CD4-positive, alpha-beta T cell treated with Interleukin-4 for 1 hour (primary cell): ENCODE results near the gene SLC30A3.
A peak's percentile ranks its signal among the peaks of the same experiment; 100 is the strongest.
"Not testable (repeated sequence)": the region's sequence is repeated elsewhere in the genome, so short reads cannot be mapped to it uniquely, and the experiment has no call there.

Source experiments
- DNase-seq, 2 donors: peaks; one replicate each; pipeline ENCODE4 v3.0.0-alpha.2; 2020 to 2022

The SLC30A3 gene

DNA sequence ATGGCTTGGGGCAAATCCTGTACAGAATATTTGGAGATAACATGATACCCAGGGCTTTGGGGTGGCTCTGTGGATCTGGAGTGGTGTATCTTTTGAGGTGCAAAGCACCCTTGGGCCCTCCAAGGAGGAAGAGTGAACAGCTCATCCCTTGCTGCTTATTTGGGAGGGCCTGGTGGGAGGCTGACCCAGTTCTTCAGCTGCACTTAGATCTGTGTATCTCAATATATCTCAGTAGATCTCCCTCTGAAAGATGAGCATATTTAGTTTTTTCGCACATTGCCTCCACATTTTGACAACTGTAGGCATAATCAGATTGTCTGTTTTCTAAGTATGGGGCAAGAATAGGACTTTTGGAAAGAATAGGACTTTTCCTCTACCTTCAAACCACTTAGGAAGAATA lies 22.1 kb upstream of the SLC30A3 start:
- no peak for DNase-seq

DNA sequence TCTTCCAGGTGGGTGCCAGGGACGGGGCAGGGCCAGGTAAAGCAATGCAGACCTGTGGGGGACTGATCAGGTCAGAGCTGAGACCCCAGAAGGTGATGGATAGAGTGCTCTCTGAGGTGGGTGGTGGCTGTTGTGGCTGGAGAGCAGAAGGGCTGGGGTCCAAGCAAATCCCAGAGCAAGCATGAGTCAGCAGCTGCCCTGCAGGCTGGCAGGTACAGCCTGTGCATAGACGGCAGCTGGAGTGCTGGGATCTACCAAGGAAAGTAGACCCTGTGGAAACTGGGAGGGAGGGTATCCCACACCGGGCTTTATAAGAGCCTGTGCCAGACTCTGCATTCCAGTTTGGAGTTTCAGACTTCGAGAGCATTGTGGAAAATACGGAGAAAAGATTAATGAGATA lies 20.0 kb upstream of the SLC30A3 start:
- DNase-seq, result no peak

DNA sequence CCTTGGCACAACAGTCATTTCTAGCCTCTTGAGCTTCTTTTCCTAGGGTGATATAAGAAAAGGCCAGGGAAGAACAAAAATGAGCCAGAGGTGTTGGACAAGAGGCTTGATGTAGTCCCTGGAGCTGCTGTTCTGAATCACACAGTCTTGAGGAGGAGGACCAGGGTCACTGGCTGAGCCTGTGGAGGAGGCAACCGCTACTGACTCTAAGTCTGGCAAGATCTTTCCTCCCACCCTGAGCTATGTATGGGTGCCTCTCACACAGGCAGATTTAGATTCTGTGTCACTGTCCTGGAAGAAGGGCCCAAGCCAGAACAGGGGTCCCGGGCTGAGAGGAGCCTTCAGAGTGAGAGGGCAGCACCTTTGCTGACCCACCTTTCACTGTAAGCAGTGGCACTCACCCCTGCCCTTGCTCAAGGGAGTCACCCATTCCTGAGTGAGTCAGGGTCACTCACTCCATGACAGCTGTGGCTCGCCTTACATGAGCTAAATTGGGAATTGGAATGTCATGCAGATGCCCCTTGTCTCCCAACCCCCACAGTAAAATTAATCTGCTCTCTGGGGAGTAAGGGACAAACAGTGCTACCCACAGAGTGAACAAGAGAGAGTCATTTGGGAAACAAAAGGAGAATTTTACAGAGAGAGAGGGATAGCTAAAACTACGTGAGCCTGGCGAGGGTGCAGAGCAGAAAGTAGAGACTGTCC lies 19.2 kb upstream of the SLC30A3 start, which contains the start of gene TRIM54:
TRIM54 (plus strand) TSS at position 575 of the 705 bp plus-strand sequence. CDS start 303 bp downstream, outside the sequence.
- no peak for DNase-seq

DNA sequence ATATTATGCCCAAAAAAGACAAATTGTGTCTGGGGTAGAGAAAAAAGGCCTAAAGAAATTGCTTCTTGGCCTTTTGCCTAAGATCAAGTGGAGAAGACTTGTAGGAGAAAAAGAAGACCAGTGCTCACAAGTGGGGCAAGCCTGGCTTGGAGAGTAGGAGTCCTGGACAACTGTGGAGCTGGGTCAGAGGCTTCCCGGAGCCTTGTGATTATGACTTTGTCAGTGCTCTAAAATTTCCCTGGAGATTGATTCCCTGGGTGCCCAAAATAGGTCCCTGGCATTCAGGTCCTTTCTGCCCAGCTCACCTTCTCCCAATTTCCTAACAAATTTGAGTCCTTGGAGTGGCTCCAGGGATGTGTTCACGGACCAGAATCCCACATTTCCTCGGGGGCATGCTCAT lies 18.6 kb upstream of the SLC30A3 start:
- DNase-seq, result no peak

DNA sequence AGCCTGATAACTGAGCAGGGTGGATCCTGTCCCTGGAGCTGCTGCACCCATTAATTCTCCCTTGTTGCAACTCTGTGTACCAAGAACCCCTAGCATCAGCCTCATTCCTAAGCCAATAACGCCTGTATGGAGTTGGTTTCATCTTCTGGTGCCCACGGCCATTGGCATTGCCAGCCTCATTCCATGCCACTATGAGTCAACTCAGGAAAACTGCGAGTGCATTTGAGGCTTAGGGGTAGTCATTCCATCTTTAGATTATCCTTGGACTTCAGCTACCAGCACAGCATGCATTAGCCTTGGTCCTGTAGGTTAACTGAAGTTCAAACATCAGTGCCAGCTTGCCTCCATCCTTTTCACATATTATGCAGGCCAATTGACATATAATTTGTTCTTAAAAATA lies 18.0 kb upstream of the SLC30A3 start:
- DNase-seq, result no peak

DNA sequence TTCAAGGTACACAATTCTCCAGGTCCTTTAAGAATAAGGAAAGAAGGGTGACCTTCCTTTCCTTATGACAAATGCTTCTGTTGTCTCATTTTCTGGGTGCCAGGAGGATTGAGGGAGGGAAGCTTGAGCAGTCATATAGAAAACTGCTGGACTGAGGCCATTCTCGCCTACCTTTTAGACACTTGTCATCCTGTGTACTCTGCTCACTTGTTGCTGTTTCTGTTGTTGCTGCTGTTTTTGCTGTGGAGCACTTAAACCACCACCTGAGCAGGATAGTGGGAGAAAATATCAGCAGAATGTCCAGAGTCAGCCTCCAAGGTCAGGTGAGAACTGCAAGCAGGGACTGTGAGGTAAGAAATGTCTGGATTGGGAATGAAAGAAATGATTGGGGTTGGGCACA lies 15.2 kb upstream of the SLC30A3 start:
- no peak for DNase-seq

DNA sequence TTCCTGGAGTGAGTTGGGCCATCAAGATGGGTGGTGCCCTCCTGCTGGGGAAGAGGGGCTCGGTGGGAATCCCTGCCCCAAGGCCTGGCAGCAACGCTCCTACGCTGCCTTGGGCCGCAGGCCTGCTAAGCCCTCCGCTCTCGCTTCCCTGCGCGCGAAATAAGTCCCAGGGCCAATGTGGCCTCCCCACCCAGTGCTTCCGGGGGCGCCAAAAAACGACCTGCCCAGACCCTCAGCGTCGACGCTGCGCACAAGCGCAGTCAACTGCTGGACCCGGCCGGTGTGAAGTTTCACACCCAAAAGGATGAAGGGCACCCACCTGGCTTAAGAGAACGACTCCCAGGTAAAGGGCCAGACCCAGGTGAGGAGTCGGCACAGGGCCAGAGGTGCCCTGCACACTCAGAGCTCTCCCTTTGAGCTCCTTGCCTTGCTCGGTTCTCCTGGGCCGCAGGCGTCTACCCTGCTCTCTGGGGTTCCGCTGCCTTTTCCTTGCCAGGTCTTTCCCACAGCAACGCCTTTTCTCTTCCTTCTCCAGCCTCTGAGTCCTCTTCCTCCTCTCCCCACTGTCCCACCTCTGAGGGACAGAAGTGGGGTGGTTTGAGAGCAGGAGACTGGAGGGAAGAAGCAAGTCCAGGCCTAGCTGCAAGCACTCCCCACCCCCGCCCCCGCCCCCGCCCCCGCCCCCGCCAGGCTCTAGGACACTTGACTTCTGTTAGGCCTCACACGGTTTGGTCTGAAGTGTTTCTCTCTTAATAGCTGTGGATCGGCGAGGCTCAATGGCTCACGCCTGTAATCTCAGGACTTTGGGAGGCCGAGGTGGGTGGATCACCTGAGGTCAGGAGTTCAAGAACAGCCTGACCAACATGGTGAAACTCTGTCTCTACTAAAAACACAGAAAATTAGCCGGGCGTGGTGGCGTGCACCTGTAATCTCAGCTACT lies 12.6 kb upstream of the SLC30A3 start, which contains the start of gene DNAJC5G:
DNAJC5G (plus strand) TSS at position 223 of the 940 bp plus-strand sequence. CDS start 1,296 bp downstream, outside the sequence.
- no peak for DNase-seq

DNA sequence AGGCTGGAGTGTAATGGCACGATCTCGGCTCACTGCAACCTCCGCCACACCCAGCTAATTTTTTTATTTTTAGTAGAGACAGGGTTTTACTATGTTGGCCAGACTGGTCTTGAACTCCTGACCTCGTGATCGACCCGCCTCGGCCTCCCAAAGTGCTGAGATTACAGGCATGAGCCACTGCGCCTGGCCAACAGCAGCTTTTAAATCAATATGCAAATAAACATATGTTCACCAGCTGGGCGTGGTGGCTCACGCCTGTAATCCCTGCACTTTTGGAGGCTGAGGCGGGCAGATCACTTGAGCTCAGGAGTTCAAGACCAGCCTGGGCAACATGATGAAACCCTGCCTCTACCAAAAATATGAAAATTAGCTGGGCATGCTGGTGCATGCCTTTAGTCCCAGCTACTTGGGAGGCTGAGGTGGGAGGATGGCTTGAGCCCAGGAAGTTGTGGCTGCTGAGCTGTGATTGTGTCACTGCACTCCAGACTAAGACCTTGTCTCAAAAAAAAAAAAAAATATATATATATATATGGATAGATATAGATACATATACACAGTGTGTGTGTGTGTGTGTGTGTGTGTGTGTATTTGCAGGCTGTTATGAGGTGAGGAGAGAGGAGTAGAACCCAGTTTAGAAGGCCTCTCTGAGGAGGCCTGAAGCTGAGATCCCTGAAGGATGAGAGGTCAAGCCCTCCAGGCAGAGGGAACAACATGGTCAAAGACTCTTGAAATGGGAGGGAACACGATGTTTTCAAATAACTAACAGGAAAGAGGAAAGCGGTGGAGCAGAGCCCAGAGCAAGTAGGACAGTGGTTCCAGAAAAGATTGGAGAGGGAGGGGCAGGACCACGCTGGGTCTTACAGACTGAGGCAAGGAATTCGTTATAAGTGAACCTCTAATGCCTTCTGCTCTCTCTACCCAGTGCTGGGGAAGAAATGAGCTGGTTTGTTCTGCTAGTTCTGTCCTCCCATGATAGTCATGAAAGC lies 10.0 kb upstream of the SLC30A3 start:
- DNase-seq, result not testable (repeated sequence)

DNA sequence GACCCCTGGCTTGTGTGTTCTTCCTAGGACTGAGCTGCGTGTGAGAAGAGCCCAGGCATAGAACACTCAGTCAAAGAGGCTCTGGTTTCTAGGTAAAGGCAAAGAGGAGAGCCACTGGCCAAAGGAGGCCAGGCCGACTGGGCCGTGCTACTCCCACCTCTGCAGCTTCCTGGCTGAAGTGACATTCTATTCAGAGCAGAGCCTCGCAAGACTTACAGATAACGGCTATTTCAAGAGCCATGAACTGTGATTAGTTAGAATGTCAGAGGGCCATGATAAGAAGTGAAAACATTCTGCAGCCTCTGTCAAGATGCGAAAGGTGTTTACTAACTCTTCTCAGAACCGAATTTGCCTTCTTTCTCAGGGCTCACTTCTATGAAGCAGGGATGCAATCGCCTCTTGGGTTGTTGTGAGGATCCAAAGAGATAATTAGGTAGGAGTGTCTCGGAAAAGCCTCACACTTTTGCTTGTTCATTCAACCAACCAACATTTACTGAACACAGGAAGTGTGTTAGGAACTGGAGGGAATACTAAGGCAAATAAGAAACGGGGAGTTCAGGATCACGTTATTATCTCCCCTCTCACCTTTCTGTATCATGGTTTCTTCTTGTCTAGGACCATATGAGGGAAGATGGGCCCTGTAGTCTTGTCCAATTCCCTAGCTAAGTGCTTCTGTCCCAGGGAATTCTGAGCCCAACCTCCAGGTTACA lies 8.9 kb upstream of the SLC30A3 start:
- no peak for DNase-seq

DNA sequence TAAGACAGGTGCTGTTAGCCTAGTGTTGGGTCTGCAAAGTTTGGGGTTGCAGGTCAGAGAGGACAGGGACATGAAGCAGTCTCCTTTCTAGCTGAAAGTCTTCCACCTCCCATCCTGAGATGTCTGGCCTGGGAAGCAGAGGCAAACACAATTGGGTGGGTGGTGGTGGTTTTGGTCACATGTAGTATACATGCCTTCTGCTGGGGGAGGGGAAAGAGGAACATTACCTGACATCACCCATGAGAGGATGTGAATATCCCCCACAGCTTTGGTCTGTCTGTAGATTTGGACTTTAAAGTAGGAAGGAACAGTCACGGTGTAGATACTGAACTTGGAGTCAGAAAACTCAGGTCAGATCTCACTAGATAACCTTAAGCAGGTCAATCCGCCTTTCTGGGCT lies 7.8 kb upstream of the SLC30A3 start:
- no peak for DNase-seq

DNA sequence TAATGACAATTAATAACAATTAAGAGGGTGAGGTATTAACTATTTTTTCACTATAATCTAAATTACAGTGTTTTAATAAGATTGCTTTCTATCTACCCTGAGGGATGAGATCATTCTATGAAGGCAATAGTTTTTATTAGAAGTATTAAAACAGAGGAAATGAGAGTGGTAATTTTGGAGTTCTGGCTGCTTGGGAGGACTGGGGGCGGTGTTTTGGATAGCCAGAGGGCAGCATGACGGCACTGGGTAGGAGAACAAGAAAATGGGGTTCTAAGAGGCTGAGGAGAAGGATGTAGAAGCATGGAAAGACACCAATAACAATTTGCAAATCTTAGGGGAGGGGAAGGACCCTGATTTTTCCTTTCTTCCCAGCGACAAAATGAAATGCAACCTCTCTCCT lies 7.3 kb upstream of the SLC30A3 start:
- no peak for DNase-seq

DNA sequence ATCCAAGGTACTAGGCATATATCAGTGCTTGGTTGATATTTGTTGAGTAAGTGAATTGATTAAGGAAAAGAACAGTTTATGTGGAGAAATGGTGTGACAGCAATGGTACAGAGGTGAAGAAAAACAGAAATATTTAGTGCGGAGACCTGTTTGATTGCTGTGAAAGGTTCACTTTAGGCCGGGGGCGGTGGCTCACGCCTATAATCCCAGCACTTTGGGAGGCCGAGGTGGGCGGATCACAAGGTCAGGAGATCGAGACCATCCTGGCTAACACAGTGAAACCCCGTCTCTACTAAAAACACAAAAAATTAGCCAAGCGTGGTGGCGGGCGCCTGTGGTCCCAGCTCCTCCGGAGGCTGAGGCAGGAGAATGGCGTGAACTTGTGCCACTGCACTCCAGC lies 5.4 kb upstream of the SLC30A3 start:
- DNase-seq, result not testable (repeated sequence)

DNA sequence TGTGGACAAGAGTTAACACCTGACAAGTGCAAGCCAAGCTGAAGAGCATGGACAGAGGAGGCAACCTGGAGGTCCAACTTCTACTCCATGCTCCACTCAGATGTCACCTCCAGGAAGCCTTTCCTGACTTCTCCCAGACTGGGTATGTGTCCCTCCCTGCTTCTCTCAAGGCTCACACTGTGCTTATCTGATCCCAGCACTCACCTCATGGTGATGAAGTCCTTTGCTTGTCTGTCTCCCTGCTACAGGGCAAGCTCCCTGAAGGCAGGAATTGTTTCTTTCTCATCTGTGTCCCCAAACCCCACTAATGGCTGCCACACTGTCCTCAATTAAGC lies 2.7 kb upstream of the SLC30A3 start:
- no peak for DNase-seq

DNA sequence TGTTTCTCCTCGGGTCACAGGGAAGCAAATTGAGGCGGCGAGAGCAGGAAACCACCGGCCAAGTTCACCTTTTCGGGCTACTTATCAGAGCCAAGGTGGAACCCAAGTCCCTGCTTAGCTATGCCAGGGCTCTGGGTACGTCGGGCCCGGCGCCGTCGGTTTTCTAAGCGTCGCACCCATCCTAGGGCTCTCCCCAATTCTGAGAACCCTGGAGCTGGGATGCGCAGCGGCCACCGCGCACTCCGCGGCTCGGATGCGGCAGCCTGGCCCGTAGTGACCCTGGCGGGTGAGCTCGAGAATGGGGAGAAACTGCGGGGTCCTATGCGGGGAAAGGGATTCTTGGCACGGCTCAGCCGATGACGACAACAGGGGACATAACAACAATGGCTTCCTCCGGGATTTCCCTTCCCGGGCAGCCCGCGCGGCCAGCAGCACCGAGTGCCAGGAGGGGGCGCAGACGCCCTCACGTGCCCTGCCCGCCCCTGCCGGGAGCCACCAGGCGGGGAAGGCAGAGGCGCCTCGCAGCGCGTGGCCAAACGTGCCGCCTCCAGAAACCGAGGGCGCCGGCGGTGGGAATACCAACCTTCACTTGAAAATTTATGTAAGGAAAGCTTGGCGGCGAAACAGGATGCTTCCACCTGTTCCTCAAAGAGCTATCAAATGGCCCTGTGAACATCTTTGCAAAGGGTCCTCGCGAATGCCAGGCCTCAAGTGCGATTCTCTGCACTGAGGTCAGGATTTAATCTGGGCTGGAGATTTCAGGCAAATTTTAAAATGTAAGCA lies 2.1 kb upstream of the SLC30A3 start:
- DNase-seq, result peak; percentile 72 to 76

DNA sequence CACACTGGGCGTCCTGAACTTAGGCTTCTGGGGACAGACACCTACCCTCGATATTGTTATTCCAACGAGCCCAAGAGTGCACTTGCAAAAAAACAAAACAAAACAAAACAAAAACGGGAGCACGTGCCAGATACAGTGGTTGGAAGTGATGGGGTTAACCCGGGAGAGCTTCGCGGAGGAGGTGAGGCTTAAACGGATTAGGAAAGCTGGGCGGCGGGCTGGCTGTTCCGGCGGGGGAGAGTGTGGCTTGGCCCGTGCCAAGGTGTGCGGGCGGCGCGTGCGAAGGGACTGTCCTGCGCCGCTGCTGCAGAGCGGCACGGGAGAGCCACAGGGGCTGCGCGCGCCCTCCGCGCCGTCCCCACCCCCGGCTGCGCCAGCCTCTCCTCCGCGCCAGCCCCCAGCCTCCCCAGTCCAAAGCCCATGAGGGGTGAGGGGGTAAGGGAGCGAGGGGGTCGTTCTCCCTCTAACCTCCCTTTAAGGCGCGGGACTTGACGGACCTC lies 1.5 kb upstream of the SLC30A3 start:
- no peak for DNase-seq

DNA sequence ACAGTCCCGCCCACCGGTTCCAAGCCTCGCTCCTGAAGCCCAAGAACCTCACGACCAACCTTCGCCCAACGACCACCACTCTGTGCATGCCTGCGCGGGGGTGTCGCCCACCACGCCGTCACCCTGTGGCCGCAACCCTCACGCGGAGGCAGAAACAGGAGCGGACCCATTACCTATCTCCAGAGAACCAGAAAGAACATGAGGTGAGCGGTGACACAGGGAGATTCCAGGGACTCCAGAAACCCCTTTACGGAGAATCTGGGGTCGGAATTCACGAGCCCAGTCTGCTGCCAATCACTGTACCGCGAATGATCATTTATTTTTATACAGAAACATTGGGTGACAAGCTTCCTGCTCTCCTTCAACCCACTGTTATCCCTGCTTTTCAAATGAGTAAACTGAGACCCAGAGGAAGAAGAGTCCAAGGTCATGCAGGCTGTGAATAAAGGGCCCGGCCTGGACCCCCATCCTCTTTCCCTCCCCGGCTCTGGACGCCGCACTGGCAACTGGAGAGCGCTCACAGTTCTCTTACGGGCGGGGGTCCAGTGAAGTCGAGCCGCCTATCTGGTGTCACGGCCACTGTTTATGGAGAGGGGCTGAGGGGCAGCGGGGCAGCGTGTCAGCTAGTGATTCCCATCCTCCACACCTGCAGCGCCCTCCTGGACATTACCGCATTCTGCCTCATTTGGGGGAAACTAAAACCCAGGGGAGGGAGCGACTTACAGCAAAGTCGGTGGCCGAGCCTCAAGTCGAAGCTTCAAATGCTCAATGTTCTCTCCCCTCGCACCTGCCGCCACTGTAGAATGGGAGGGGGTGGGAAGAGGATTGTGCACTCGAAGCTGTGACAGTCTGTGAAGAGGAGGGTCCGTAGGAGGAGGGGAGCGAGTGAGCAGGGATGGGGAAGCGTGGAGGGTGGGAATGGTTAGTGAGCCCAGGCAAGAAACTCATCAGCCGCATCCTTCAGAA lies 723 bp upstream of the SLC30A3 start:
- no peak for DNase-seq

DNA sequence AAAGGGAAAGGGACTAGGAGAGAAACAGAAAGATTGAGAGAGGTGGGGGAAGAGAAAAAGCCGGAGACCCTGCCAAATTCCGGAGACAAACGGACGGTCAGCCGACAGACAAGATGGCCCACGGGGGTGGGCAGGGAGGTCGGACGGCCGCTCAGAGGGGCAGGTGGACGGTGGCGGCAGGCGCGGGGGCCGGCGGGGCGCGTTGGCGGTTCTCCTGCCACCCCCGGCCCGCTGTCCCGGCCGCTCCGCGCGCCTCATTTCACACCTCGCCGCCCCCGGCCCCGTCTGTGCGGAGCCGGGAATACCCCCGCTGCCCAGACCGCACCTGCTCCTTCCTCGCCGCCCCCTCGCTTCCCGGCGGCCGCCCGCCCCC lies 935 bp downstream of the SLC30A3 start:
- DNase-seq, result no peak

DNA sequence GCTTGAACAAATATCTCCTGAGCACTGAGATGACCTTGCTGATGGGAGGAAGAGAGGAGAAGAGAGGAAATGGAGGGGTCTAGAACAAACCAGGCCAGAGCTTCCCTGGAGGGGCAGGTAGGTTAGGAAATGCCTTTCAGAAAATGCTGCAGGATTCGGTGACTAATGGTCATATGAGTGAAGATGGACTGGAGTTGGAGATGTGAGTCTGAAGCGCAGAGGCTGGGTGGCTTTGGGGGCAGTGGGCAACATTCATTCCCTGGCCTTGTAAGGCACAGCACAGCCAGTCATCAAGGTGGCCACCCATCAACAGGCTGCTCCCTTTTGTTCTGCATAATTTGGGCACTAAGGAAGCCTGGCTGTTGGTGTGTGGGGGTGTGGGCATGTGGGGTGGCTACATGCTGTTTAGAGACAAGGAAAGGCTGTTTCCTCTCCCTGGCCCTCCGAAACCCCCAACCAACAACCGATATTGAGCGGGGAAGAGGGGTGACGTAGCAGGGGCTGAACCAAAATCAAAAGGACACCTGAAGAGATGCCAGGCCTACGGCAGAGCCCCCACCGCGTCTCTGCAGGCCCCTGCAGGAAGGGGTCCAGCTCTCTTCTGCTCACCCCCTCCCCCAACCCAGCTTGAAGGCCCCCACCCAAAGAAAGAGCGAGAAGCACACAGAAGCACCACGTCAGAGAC lies 1.5 kb downstream of the SLC30A3 start:
- DNase-seq, result no peak

DNA sequence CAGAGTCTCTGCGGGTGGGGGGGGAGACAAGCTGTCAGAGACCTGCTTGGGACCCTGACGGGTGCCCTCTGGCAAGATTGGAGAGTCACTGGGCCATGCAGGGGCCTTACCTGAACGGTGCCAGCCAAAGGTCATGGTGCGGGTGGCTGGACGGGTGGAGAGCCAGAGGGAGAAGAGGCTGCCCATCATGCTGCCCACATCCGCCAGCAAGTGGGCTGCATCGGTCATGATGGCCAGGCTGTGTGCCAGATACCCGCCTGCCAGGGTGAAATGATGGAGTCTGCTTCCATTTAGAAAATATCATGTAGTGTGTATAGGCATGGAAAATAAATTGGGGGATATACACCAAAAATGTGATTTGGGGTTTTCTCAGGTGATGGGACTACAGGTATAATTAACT lies 4.8 kb downstream of the SLC30A3 start:
- DNase-seq, result no peak
